ENCODE measurements around the gene JMJD7.

DNA sequence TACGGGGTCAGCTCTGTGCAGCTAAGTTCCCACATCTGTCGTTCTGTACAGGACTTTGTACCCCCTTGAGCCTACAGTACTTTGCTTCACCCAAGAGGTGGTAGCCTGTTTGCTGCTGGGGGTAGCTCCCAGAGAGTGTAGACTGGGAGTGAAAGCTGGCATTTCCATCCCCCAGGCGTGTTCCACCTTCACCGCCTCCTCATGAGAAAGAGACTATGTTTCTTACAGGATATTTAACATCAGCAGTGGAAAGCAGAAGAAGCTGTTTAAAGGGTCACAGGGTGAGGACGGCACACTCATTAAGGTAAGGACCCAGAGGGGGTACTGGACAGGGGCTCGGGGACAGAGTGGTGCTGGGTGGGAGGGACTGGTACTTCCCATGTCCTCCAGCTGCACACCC lies 10.1 kb upstream of the JMJD7 start:
- TF ChIP-seq, protein P1, sequence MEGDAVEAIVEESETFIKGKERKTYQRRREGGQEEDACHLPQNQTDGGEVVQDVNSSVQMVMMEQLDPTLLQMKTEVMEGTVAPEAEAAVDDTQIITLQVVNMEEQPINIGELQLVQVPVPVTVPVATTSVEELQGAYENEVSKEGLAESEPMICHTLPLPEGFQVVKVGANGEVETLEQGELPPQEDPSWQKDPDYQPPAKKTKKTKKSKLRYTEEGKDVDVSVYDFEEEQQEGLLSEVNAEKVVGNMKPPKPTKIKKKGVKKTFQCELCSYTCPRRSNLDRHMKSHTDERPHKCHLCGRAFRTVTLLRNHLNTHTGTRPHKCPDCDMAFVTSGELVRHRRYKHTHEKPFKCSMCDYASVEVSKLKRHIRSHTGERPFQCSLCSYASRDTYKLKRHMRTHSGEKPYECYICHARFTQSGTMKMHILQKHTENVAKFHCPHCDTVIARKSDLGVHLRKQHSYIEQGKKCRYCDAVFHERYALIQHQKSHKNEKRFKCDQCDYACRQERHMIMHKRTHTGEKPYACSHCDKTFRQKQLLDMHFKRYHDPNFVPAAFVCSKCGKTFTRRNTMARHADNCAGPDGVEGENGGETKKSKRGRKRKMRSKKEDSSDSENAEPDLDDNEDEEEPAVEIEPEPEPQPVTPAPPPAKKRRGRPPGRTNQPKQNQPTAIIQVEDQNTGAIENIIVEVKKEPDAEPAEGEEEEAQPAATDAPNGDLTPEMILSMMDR (IDR thresholded peaks at IDR 0.05): no peak
- TF ChIP-seq POLR2A (IDR thresholded peaks at IDR 0.05): no peak
